Measurements from ENCODE around the gene CENPP.

- no peak for TF ChIP-seq POLR2A (IDR thresholded peaks at IDR 0.05; ENCODE audit: extremely low read depth, insufficient read length)
- TF ChIP-seq, protein P1, sequence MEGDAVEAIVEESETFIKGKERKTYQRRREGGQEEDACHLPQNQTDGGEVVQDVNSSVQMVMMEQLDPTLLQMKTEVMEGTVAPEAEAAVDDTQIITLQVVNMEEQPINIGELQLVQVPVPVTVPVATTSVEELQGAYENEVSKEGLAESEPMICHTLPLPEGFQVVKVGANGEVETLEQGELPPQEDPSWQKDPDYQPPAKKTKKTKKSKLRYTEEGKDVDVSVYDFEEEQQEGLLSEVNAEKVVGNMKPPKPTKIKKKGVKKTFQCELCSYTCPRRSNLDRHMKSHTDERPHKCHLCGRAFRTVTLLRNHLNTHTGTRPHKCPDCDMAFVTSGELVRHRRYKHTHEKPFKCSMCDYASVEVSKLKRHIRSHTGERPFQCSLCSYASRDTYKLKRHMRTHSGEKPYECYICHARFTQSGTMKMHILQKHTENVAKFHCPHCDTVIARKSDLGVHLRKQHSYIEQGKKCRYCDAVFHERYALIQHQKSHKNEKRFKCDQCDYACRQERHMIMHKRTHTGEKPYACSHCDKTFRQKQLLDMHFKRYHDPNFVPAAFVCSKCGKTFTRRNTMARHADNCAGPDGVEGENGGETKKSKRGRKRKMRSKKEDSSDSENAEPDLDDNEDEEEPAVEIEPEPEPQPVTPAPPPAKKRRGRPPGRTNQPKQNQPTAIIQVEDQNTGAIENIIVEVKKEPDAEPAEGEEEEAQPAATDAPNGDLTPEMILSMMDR (IDR thresholded peaks at IDR 0.05; ENCODE audit: low read depth, low read length) = no peak
- TF ChIP-seq MAX (IDR thresholded peaks at IDR 0.05; ENCODE audit: low read depth, low read length) = no peak
Observed at GRCh38 chr9:92642564-92642963, 316.8 kb downstream of the CENPP start.

Measured in NB4 (cell line).